HG02885 (cell line): ENCODE data around the gene PPOX.

Experiments used
- ATAC-seq: cut with Tn5 transposase; IDR thresholded peaks from one replicate; pipeline ENCODE4 v1.9.1; 2021; ENCODE audit warnings: mild to moderate bottlenecking; ENCODE audit not compliant: unreplicated experiment, poor library complexity

The PPOX gene

GRCh38 chr1:161196111-161196510 lies 29.9 kb downstream of the PPOX start:
- ATAC-seq = no peak

- ATAC-seq = no peak
Measured at GRCh38 chr1:161196521-161197451, 30.6 kb downstream of the PPOX start.

GRCh38 chr1:161197560-161198193 lies 31.5 kb downstream of the PPOX start:
- ATAC-seq = no peak

GRCh38 chr1:161198194-161198896 lies 32.1 kb downstream of the PPOX start:
- no peak for ATAC-seq

GRCh38 chr1:161198897-161199431 lies 32.7 kb downstream of the PPOX start, which contains the start of gene ADAMTS4:
Gene ADAMTS4, minus strand, starts transcription at chr1:161199054. Its CDS starts 427 bp downstream, at chr1:161198627.
- no peak for ATAC-seq

- no peak for ATAC-seq
Measured at GRCh38 chr1:161199506-161200139, 33.4 kb downstream of the PPOX start.

- no peak for ATAC-seq
Measured at GRCh38 chr1:161200421-161200991, 34.3 kb downstream of the PPOX start.

- no peak for ATAC-seq
Measured at GRCh38 chr1:161200992-161201835, 35.0 kb downstream of the PPOX start.

- ATAC-seq = peak; percentile 98
Measured at GRCh38 chr1:161201836-161202712, 35.8 kb downstream of the PPOX start, which contains the start of gene NDUFS2. Gene NDUFS2, plus strand, starts transcription at chr1:161202367. Its CDS starts 19 bp downstream, at chr1:161202386.

- no peak for ATAC-seq
Measured at GRCh38 chr1:161206411-161207140, 40.4 kb downstream of the PPOX start.

- no peak for ATAC-seq
Measured at GRCh38 chr1:161207173-161207572, 40.9 kb downstream of the PPOX start.

GRCh38 chr1:161209790-161210409 lies 43.7 kb downstream of the PPOX start:
- ATAC-seq = peak; percentile 57

GRCh38 chr1:161214369-161214768 lies 48.1 kb downstream of the PPOX start:
- no peak for ATAC-seq

- no peak for ATAC-seq
Measured at GRCh38 chr1:161215076-161215475, 48.9 kb downstream of the PPOX start, which contains the start of gene FCER1G. Gene FCER1G, plus strand, starts transcription at chr1:161215295. Its CDS starts 27 bp downstream, at chr1:161215322.

- peak; percentile 85 for ATAC-seq
Measured at GRCh38 chr1:161216945-161217712, 50.9 kb downstream of the PPOX start.

GRCh38 chr1:161217831-161218230 lies 51.6 kb downstream of the PPOX start:
- no peak for ATAC-seq
